ENCODE measurements around the gene VPS13A.

Gene VPS13A

DNA sequence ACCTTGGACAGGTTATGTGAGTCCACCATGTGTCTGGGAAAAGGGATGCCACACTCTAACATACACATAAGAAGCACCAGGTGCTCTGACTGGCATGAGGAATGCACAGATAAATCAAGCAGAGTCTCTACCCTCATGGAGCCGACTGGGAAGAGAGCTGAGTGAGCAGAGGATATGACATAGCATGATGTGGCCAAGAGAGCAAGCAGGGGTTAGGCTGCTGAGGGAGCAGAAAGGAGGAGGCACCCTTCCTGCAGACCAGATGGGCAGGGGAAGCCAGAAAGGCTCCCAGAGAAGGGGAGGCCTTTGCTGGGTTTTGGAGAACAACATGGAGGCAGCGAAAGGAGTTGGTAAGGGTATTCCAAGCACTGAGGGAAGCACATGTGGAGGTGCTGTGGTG, 247.7 kb downstream of the VPS13A start (continued):
- TF ChIP-seq, protein P1, sequence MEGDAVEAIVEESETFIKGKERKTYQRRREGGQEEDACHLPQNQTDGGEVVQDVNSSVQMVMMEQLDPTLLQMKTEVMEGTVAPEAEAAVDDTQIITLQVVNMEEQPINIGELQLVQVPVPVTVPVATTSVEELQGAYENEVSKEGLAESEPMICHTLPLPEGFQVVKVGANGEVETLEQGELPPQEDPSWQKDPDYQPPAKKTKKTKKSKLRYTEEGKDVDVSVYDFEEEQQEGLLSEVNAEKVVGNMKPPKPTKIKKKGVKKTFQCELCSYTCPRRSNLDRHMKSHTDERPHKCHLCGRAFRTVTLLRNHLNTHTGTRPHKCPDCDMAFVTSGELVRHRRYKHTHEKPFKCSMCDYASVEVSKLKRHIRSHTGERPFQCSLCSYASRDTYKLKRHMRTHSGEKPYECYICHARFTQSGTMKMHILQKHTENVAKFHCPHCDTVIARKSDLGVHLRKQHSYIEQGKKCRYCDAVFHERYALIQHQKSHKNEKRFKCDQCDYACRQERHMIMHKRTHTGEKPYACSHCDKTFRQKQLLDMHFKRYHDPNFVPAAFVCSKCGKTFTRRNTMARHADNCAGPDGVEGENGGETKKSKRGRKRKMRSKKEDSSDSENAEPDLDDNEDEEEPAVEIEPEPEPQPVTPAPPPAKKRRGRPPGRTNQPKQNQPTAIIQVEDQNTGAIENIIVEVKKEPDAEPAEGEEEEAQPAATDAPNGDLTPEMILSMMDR (tag by site-specific recombination; IDR thresholded peaks at IDR 0.05) = no peak
- TF ChIP-seq ZNF16 (tag by site-specific recombination; IDR thresholded peaks at IDR 0.05; ENCODE audit: low read depth) = no peak

DNA sequence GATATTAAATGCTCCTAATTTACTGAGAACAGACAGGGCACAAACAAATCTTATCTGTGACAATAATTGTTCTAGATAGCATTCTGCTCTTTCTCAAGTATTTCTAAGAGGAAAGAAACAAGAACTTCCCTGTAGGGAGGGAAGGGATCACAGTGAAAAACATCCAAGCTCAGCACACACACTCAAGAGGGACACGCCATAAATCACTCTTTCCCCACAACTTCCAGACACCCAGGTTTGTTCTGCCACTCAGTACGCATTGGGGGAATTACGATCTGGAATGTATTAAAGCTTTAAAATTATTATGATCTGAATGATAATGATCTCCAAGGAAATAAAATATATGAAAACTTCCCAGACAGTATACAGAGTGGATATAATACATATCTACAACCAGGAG, 249.4 kb downstream of the VPS13A start:
- Histone ChIP-seq H3K4me3 (ENCODE audit: low read depth, low read length) (no peak overlapping the region), H3K9me3 (ENCODE audit: control insufficient read depth, insufficient read depth, low read depth, low read length) (no peaks in the 10 kb centered on the region), H3K27ac (ENCODE audit: extremely low read depth, low read depth, low read length) (no peak overlapping the region), H3K4me1 (ENCODE audit: control insufficient read depth, insufficient read depth, low read length) (no peaks in the 10 kb centered on the region), H3K36me3 (ENCODE audit: control insufficient read depth in 2 of 2, insufficient read depth in 1 of 2, low read length in 2 of 2) (no peaks in the 10 kb centered on the region)
- POLR2A ChIA-PET = no interaction called here
- TF ChIP-seq ZNF175 (tag by site-specific recombination; IDR thresholded peaks at IDR 0.05) = no peak
- TF ChIP-seq ZNF501 (tag by site-specific recombination; IDR thresholded peaks at IDR 0.05) = no peak
- no peak for TF ChIP-seq WT1 (tag by site-specific recombination; IDR thresholded peaks at IDR 0.05)
- TF ChIP-seq ZFHX2 (tag by site-specific recombination; conservative IDR thresholded peaks at IDR 0.05) = no peak
- TF ChIP-seq ZNF2 (tag by site-specific recombination; IDR thresholded peaks at IDR 0.05) = no peak
- TF ChIP-seq, protein P2, sequence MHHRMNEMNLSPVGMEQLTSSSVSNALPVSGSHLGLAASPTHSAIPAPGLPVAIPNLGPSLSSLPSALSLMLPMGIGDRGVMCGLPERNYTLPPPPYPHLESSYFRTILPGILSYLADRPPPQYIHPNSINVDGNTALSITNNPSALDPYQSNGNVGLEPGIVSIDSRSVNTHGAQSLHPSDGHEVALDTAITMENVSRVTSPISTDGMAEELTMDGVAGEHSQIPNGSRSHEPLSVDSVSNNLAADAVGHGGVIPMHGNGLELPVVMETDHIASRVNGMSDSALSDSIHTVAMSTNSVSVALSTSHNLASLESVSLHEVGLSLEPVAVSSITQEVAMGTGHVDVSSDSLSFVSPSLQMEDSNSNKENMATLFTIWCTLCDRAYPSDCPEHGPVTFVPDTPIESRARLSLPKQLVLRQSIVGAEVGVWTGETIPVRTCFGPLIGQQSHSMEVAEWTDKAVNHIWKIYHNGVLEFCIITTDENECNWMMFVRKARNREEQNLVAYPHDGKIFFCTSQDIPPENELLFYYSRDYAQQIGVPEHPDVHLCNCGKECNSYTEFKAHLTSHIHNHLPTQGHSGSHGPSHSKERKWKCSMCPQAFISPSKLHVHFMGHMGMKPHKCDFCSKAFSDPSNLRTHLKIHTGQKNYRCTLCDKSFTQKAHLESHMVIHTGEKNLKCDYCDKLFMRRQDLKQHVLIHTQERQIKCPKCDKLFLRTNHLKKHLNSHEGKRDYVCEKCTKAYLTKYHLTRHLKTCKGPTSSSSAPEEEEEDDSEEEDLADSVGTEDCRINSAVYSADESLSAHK (tag by site-specific recombination; IDR thresholded peaks at IDR 0.05) = no peak
- no peak for TF ChIP-seq ZIC2 (tag by site-specific recombination; IDR thresholded peaks at IDR 0.05)
- no peak for TF ChIP-seq ZNF549 (tag by site-specific recombination; IDR thresholded peaks at IDR 0.05)
- no peak for TF ChIP-seq ZNF629 (tag by site-specific recombination; IDR thresholded peaks at IDR 0.05)
- TF ChIP-seq, protein P3, sequence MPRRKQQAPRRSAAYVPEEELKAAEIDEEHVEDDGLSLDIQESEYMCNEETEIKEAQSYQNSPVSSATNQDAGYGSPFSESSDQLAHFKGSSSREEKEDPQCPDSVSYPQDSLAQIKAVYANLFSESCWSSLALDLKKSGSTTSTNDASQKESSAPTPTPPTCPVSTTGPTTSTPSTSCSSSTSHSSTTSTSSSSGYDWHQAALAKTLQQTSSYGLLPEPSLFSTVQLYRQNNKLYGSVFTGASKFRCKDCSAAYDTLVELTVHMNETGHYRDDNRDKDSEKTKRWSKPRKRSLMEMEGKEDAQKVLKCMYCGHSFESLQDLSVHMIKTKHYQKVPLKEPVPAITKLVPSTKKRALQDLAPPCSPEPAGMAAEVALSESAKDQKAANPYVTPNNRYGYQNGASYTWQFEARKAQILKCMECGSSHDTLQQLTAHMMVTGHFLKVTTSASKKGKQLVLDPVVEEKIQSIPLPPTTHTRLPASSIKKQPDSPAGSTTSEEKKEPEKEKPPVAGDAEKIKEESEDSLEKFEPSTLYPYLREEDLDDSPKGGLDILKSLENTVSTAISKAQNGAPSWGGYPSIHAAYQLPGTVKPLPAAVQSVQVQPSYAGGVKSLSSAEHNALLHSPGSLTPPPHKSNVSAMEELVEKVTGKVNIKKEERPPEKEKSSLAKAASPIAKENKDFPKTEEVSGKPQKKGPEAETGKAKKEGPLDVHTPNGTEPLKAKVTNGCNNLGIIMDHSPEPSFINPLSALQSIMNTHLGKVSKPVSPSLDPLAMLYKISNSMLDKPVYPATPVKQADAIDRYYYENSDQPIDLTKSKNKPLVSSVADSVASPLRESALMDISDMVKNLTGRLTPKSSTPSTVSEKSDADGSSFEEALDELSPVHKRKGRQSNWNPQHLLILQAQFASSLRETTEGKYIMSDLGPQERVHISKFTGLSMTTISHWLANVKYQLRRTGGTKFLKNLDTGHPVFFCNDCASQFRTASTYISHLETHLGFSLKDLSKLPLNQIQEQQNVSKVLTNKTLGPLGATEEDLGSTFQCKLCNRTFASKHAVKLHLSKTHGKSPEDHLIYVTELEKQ (tag by site-specific recombination; IDR thresholded peaks at IDR 0.05; ENCODE audit: borderline replicate concordance) = no peak
- no peak for TF ChIP-seq ZSCAN30 (tag by site-specific recombination; IDR thresholded peaks at IDR 0.05)
- no peak for TF ChIP-seq ZBTB1 (tag by site-specific recombination; IDR thresholded peaks at IDR 0.05)
- TF ChIP-seq ZNF138 (tag by site-specific recombination; IDR thresholded peaks at IDR 0.05; ENCODE audit: borderline replicate concordance) = no peak
- TF ChIP-seq ZNF596 (tag by site-specific recombination; IDR thresholded peaks at IDR 0.05) = no peak
- CTCF ChIA-PET = no interaction called here

DNA sequence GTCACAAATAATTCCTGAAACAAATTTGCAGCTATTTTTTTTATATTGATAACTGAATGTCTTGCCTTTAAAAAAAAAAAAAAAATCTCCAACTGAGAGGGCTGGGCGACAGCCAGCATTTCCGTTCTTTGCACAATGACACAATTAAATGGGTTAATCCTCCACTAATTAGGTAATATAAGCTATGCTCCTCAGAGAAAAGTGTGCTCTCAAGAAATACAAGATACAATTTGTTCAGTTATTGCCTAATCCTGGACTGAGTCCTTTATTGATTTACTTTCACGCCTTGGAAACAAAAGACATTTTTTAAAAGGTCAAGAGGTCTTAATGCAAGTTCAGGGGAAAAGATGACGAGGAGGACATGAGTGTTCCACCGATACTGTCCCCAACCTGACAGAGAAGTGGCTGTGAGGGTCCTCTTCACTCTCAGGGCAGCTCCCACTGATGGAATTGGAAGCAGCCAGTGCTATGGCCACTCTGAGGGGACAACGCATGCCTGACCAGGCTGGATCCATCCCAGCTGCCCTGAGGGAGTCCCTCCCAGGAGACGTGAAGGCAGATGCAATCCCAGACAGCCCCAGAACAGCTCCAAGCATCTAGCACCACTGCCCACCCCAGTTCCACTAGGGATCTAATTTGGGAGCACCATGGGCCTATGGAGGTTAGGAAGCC, 250.1 kb downstream of the VPS13A start:
- ChIA-PET CTCF (interaction anchor here (0.6 to 1.2 kb wide), 2 partner anchors 30 to 704 kb away, joined by 3 read pairs; no protein-coding TSS in a partner anchor), POLR2A (no interaction called here)
- no peaks in the 10 kb centered on the region for H3K36me3 ChIP-seq (ENCODE audit: control insufficient read depth in 2 of 2, insufficient read depth in 1 of 2, low read length in 2 of 2)
- no peaks in the 10 kb centered on the region for H3K4me1 ChIP-seq (ENCODE audit: control insufficient read depth, insufficient read depth, low read length)
- H3K27ac ChIP-seq (ENCODE audit: extremely low read depth, low read depth, low read length) = no peak overlapping the region
- no peaks in the 10 kb centered on the region for H3K9me3 ChIP-seq (ENCODE audit: control insufficient read depth, insufficient read depth, low read depth, low read length)
- H3K4me3 ChIP-seq (ENCODE audit: low read depth, low read length) = no peak overlapping the region
- TF ChIP-seq ZNF596 (tag by site-specific recombination; IDR thresholded peaks at IDR 0.05) (no peak), ZNF791 (tag by site-specific recombination; IDR thresholded peaks at IDR 0.05) (no peak), ZNF707 (tag by site-specific recombination; IDR thresholded peaks at IDR 0.05) (no peak), IKZF3 (tag by site-specific recombination; IDR thresholded peaks at IDR 0.05) (no peak), SP3 (tag by site-specific recombination; IDR thresholded peaks at IDR 0.05) (no peak), ZNF10 (tag by site-specific recombination; IDR thresholded peaks at IDR 0.05) (no peak), OSR2 (tag by site-specific recombination; IDR thresholded peaks at IDR 0.05) (no peak)
- TF ChIP-seq, protein P4, sequence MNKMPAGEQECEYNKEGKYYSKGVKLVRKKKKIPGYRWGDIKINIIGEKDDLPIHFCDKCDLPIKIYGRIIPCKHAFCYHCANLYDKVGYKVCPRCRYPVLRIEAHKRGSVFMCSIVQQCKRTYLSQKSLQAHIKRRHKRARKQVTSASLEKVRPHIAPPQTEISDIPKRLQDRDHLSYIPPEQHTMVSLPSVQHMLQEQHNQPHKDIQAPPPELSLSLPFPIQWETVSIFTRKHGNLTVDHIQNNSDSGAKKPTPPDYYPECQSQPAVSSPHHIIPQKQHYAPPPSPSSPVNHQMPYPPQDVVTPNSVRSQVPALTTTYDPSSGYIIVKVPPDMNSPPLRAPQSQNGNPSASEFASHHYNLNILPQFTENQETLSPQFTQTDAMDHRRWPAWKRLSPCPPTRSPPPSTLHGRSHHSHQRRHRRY (tag by site-specific recombination; IDR thresholded peaks at IDR 0.05) = no peak
- TF ChIP-seq, protein P5, sequence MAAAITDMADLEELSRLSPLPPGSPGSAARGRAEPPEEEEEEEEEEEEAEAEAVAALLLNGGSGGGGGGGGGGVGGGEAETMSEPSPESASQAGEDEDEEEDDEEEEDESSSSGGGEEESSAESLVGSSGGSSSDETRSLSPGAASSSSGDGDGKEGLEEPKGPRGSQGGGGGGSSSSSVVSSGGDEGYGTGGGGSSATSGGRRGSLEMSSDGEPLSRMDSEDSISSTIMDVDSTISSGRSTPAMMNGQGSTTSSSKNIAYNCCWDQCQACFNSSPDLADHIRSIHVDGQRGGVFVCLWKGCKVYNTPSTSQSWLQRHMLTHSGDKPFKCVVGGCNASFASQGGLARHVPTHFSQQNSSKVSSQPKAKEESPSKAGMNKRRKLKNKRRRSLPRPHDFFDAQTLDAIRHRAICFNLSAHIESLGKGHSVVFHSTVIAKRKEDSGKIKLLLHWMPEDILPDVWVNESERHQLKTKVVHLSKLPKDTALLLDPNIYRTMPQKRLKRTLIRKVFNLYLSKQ (tag by site-specific recombination; IDR thresholded peaks at IDR 0.05; ENCODE audit: borderline replicate concordance) = no peak

Data from HEK293 (cell line).